Stimulated activated CD4-positive, alpha-beta T cell treated with anti-CD3 and anti-CD28 coated beads, Interleukin-2, amount 100 ng/mL, for 48 hours (primary cell): ENCODE measurements around the gene FBXO7.
A peak's percentile ranks its signal among the peaks of the same experiment; 100 is the strongest.

Experiments
- DNase-seq, 2 donors: peaks; one replicate each; pipeline ENCODE4 v3.0.0-alpha.2; 2020

FBXO7 gene

GRCh38 chr22:32492111-32492510 lies 17.5 kb downstream of the FBXO7 start:
- no peak for DNase-seq

GRCh38 chr22:32493551-32493950 lies 18.9 kb downstream of the FBXO7 start:
- DNase-seq = no peak

- no peak for DNase-seq
Measured at GRCh38 chr22:32494971-32495370, 20.4 kb downstream of the FBXO7 start.

DNA sequence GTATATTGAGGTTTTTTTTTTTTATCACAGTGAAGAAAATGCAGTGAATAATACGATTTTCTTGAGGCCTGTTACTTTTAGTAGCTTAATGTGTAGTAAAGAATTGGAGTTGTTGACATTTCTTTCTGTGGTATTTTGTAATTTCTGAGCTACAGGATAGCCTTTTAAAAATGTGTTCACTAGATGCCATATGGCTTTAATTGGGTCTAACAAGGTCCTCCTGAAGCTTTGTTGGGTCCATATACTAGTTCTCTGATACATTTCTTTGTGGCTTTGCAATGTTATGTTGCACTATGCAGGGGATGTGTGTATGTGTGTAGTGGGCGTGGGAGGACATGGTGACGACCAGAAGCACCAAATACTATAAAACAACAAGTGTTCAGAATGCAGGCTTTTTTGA lies 25.1 kb downstream of the FBXO7 start:
- no peak for DNase-seq

DNA sequence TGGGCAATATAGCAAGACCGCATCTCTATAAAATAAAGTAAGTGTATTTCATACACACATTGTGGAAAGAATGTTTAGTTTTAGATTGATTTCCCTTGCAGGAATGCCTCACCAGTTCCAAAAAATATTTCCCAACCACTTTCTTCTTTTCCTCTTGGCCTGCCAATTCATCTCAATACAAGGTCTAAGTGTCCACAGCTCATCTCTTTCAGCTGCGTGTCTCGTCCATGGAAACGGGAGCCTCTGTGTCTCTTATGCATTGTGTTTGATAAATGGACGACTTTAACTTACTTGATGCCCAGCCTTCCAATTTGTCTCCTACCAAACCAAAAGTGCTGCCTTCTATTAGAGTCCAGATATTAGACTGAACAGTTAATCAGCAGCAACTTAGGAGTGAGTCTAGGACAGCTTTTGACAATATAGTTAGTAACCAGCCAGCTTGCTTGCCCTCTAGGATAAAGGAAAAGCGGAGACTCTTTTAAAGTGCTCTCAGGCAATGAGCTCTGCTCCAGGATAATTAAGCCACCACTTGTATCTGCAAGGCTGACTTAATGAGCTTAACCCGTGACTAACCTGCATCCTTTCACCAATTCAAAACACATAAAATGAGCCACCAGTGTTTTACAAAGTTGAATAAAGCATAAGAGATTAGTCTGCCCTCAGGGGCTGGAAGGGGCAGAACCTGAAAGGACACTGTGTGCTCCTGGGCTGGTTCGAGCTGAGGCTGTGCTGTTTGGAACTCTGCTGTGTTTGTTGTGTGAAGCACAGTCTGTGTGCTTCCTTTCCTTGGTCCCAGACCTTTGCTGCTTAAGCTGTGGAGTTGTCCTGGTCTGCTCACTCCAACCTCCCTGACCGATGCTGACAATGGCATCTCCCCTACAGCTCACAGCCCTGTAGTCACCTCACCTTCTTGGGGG lies 27.5 kb downstream of the FBXO7 start:
- DNase-seq = no peak

DNA sequence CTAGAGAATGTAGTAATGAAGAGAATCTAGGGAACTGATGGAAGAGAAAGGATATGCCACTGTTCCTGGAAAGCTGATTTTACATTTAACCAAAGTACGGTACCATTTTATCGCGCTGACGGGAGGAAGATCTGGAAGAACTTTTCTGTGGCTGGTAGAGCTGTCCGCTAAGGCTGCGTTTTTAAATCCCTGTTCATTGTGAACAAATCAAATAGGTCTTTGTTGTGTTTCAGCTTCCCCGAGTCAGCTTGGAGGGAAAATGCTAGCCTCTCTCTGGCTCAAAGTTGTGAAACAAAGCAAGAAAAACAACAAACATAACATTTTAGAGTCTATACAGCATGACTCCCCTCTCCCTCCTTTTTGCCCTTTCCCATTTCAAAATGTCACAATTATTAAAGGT lies 34.4 kb downstream of the FBXO7 start:
- DNase-seq = no peak

DNA sequence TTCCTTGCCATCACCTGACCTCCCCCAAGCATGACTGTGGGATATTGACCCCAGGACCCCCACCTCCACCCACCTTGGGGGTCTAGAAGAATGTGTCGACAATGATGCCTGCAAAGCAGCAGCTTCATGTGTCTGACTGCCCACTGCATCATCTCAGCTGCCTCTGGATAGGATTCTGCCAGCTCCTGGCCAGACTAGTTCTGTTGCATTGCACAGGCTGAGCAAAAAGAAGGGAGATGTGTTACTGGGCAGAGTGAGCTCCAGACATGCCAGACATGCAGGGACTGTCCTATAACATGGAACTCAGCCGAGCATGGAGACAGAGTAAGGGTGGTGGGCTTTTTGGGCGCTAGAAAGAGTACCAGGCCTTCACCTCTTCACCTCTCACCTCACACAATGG lies 36.7 kb downstream of the FBXO7 start:
- no peak for DNase-seq

DNA sequence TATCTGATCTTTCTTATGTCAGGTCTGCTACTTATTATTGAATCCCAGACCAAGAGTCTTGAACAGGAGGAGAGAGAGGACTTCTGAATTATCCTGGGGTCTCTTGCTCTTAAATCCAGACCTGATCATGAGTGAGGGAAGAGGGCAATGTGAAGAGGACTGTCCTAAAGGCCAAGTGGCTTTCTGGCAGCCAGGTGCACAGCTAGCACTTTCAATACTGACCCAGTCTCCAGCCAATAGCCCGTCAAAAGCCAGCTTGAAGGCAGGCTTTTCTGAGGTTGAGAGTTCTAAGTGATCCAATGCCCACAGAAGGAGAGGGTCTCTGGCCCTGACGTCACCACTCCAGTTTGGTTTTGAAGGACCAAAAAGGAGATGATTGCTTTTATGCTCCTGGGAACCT lies 37.2 kb downstream of the FBXO7 start:
- no peak for DNase-seq

- no peak for DNase-seq
Measured at GRCh38 chr22:32512267-32512982, 37.8 kb downstream of the FBXO7 start.

- no peak for DNase-seq
Measured at GRCh38 chr22:32515084-32515483, 40.5 kb downstream of the FBXO7 start.

- DNase-seq = no peak
Measured at GRCh38 chr22:32517488-32517887, 42.9 kb downstream of the FBXO7 start.

DNA sequence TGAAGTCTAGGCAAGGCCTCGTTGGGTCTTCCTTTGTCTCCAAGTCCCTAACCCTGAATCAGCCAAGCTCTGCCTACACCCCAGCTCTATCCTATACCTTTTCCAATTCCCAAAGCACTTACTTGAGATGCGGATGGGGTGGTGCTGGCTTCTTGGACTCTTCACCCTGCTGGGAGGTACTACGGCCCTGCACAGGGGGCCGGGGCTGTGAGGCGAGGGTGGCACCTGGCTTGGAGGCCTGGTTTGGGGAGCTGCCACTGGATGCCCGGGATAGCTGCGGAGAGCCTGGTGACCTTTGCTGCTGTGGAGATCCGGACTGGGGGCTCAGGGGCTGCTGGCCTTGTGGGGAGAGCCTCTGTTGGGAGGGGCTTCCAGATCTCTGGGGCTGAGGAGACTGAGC lies 43.3 kb downstream of the FBXO7 start:
- DNase-seq = no peak

- DNase-seq = no peak
Measured at GRCh38 chr22:32518381-32518780, 43.8 kb downstream of the FBXO7 start.

DNA sequence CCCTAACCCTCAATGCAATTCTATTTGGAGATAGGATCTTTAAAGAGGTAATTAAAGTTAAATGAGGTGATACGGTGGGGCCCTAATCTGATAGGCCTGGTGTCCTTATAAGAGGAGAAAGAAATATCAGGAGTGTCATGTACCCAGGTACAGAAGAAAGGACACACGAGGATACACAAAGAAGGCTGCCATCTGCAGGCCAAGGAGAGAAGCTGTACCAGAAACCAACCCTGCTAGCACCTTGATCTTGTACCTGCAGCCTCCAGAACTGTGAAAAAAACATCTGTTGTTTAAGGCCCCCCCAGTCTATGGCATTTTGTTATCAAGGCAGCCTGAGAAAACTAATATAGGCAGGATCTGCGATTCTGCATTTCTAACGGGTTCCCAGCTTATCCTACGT lies 44.2 kb downstream of the FBXO7 start:
- DNase-seq = no peak

- no peak for DNase-seq
Measured at GRCh38 chr22:32520612-32521011, 46.0 kb downstream of the FBXO7 start.

GRCh38 chr22:32522237-32522636 lies 47.6 kb downstream of the FBXO7 start:
- no peak for DNase-seq

- no peak for DNase-seq
Measured at GRCh38 chr22:32527756-32528155, 53.1 kb downstream of the FBXO7 start.

DNA sequence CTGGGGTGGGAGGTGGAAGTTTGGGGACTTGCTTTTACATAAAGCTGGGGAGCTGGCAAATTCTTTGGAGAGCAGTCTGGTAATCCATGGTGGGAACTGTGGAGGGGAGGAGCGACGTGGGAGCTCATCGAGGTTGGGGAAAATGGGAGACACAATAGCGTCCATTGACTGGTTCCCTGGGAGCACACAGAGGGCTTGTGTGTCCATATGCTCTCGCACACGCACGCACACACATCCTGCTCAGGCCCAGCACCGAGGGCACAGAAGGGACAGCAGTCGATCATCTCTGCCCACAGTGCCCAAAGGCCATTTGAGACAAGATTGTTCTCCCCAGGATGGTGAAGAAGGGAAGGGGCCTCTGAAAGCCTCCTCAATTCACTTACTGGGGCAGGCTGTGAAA lies 53.7 kb downstream of the FBXO7 start:
- DNase-seq = no peak

GRCh38 chr22:32528984-32529982 lies 54.7 kb downstream of the FBXO7 start:
- peak; percentile 62 to 65 for DNase-seq

GRCh38 chr22:32531228-32531627 lies 56.6 kb downstream of the FBXO7 start:
- no peak for DNase-seq

DNA sequence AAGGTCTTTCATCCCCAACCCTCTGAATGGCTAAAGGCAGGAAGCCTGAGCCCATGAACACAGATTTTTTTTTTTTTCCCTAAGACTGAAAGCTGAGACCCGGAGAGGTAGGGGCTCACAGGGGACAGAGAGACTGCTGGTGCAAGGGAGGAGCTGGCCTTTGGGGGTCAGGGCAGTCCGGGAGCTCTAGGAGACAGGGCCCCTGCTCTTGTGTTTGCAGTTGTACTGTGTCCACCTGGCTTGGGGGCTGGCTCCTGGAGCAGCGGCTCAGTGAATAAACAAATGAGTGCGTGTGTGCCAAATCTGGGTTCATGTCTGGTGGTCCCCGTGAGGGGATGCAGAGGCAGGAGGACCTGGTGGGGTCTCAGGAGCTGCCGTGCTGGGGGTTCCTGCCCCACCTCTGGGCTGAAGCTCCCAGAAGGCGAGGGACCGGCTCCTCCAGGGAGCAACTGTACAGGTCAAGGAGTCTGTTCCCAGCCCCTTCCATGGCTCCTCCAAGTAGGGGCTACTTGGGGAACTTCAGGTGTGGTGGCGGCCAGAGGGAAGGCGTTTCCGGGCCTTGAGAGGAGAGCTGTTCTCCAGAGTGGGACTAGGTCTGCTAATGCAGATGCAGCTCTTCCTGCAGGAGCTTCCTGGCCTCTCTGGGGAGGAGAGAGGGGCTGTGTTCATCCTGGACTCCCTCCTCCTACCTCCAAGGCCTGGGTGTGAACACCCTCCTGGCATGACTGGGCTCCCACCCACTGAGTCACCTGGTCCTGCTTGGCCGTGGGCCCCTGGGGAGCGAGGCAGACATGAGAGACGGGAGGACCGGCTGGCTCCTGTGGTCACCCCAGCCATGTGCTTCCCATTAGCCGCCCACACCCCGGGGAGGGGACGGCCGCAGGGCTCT lies 57.6 kb downstream of the FBXO7 start:
- no peak for DNase-seq

DNA sequence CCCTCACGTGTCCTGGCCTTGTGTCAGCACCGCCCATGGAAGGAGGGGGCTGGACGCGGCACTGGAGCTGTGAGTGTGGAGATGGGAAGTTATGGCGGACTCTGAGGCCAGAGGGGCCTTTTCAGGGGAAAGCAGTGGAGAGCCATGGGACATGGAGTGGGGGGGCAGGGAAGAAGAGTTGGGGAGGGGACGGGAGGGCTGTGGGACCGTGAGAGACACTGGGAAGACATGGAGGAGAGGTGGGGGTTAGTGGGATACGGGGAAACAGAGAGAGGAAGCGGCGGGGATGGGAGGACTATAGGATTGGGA lies 58.2 kb downstream of the FBXO7 start:
- no peak for DNase-seq
